ENCODE results near the gene AKR7A2.

Gene AKR7A2

GRCh38 chr1:19262744-19263143, 49.2 kb downstream of the AKR7A2 start:
- no peaks in the 10 kb centered on the region for H3K27me3 ChIP-seq (ENCODE audit: control insufficient read depth, insufficient read depth, low read length)
- no peak overlapping the region for H2AFZ ChIP-seq
- no peaks in the 10 kb centered on the region for H3K36me3 ChIP-seq (ENCODE audit: control insufficient read depth, insufficient read depth, low read length)
- no peak for TF ChIP-seq CTCF (IDR thresholded peaks at IDR 0.05)
- H3K27ac ChIP-seq: no peak overlapping the region
- H3K4me1 ChIP-seq: peaks cover 7% of the 10 kb centered on the region
- H3K79me2 ChIP-seq: no peaks in the 10 kb centered on the region
- H3K4me3 ChIP-seq (ENCODE audit: low read depth, low read length): no peak overlapping the region
- no peak overlapping the region for H3K9ac ChIP-seq
- H3K9me3 ChIP-seq (ENCODE audit: control insufficient read depth, low read length): no peaks in the 10 kb centered on the region
- no peak overlapping the region for H3K4me2 ChIP-seq (ENCODE audit: low read length)

DNA sequence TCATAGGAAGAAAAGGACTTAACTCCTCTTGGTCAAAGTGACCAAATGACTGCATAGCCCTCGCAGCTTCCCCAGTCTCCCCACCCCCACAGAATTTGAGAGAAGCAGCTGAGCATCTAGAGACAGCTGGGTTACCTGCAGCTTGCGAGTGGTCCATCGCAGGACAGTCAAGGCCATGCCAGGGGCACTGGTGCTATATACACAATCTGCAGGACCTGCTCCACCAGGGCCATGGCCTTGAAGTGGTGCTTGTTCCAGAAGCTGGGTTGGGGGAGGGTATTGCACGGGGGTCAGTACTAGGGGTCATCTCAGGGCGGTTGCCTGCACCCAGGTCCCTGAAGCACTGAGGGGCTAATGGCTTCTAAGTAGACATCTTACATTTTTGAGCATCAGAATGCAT, 49.9 kb downstream of the AKR7A2 start:
- H3K79me2 ChIP-seq: no peaks in the 10 kb centered on the region
- H3K36me3 ChIP-seq (ENCODE audit: control insufficient read depth, insufficient read depth, low read length): no peaks in the 10 kb centered on the region
- no peak overlapping the region for H2AFZ ChIP-seq
- TF ChIP-seq CTCF (IDR thresholded peaks at IDR 0.05): no peak
- no peak overlapping the region for H3K9ac ChIP-seq
- H3K4me2 ChIP-seq (ENCODE audit: low read length): no peak overlapping the region
- H3K27ac ChIP-seq: no peak overlapping the region
- H3K4me3 ChIP-seq (ENCODE audit: low read depth, low read length): no peak overlapping the region
- no peaks in the 10 kb centered on the region for H3K27me3 ChIP-seq (ENCODE audit: control insufficient read depth, insufficient read depth, low read length)
- H3K4me1 ChIP-seq: peaks cover 11% of the 10 kb centered on the region
- no peaks in the 10 kb centered on the region for H3K9me3 ChIP-seq (ENCODE audit: control insufficient read depth, low read length)

GRCh38 chr1:19260211-19261138, 51.5 kb downstream of the AKR7A2 start:
- Histone ChIP-seq H3K27ac (peak overlapping the region; percentile 75), H3K36me3 (ENCODE audit: control insufficient read depth, insufficient read depth, low read length) (no peaks in the 10 kb centered on the region), H3K4me3 (ENCODE audit: low read depth, low read length) (no peak overlapping the region), H3K4me2 (ENCODE audit: low read length) (peak overlapping the region; percentile 25), H3K4me1 (peaks cover 11% of the 10 kb centered on the region), H3K79me2 (no peaks in the 10 kb centered on the region), H3K27me3 (ENCODE audit: control insufficient read depth, insufficient read depth, low read length) (no peaks in the 10 kb centered on the region), H2AFZ (peak overlapping the region; percentile 48), H3K9me3 (ENCODE audit: control insufficient read depth, low read length) (no peaks in the 10 kb centered on the region), H3K9ac (no peak overlapping the region)
- no peak for TF ChIP-seq CTCF (IDR thresholded peaks at IDR 0.05)

DNA sequence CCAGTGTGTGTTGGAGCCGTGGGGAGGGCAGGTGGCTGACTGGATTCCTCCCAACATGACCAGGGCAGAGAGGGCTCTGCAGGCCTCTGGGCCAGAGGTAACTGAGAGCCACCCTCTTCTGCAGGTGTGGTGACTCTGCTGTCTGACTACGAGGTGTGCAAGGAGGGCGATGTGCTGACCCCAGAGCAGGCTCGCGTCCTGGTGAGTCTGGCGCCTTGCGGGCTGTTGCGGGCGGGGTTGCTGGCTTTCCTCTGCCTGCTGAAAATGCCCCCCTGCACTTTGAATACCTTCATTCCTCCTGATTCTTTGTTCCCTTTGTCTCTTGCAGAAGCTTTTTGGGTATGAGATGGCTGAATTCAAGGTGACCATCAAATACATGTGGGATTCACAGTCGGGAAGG, 53.6 kb downstream of the AKR7A2 start:
- Histone ChIP-seq H3K79me2 (no peaks in the 10 kb centered on the region), H3K9ac (no peak overlapping the region), H3K4me3 (ENCODE audit: low read depth, low read length) (no peak overlapping the region), H3K36me3 (ENCODE audit: control insufficient read depth, insufficient read depth, low read length) (no peaks in the 10 kb centered on the region), H3K27me3 (ENCODE audit: control insufficient read depth, insufficient read depth, low read length) (no peaks in the 10 kb centered on the region), H2AFZ (no peak overlapping the region), H3K27ac (no peak overlapping the region), H3K9me3 (ENCODE audit: control insufficient read depth, low read length) (no peaks in the 10 kb centered on the region), H3K4me1 (peaks cover 13% of the 10 kb centered on the region), H3K4me2 (ENCODE audit: low read length) (no peak overlapping the region)
- TF ChIP-seq CTCF (IDR thresholded peaks at IDR 0.05): no peak
